Muscle layer of colon (tissue), 2 donors: Measurements from ENCODE around the gene CRB1.

Experiments
- H3K27ac ChIP-seq: one replicate; pipeline ENCODE4 v1.7.0; 2013; ENCODE audit warnings: low read depth, mild to moderate bottlenecking, low read length, moderate library complexity
- H3K27me3 ChIP-seq, 2 donors: one replicate each; pipeline ENCODE4 v1.7.0; 2013; ENCODE audit warnings: low read length in 2 of 2, mild to moderate bottlenecking in 2 of 2; ENCODE audit not compliant: insufficient read depth in 2 of 2, control insufficient read depth in 1 of 2
- H3K36me3 ChIP-seq: one replicate; pipeline ENCODE4 v1.7.0; 2013; ENCODE audit warnings: mild to moderate bottlenecking, low read length; ENCODE audit not compliant: insufficient read depth
- H3K4me1 ChIP-seq: one replicate; pipeline ENCODE4 v1.7.0; 2013; ENCODE audit warnings: mild to moderate bottlenecking, low read length; ENCODE audit not compliant: insufficient read depth
- H3K4me3 ChIP-seq, 2 donors: one replicate each; pipeline ENCODE4 v1.7.0; 2013; ENCODE audit warnings: low read length in 2 of 2, low read depth in 1 of 2, mild to moderate bottlenecking in 1 of 2, moderate library complexity in 1 of 2
- H3K9ac ChIP-seq: one replicate; pipeline ENCODE4 v1.7.0; 2013; ENCODE audit warnings: low read length
- H3K9me3 ChIP-seq: one replicate; pipeline ENCODE4 v1.7.0; 2013; ENCODE audit warnings: mild to moderate bottlenecking, low read length
- donor health status: abdominal sarcoma.
- donor health status: Adenocarcinoma of cecum.

The CRB1 gene

DNA sequence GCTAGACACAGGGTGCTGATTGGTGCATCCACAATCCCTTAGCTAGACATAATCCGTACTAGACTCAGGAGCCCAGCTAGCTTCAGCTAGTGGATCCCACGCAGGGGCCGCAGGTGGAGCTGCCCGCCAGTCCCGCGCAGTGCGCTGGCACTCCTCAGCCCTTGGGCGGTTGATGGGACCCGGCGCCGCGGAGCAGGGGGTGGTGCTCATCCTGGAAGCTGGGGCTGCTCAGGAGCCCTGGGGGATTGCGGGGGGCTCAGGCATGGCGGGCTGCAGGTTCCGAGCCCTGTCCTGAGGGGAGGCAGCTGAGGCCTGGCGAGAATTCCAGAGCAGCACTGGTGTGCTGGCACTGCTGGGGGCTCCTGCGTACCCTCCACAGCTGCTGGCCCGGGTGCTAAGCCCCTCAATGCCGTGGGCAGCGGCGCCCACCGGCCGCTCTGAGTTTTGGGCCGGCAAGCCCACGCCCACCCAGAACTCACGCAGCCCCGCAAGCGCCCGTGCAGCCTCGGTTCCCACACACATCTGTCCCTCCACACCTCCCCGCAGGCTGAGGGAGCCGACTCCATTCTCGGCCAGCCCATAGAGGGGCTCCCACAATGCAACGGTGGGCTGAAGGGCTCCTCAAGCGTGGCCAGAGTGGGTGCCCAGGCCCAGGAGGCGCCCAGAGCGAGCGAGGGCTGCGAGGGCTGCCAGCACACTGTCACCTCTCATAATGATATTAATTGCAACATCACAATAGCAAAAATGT lies 87.4 kb downstream of the CRB1 start:
- no peaks in the 10 kb centered on the region for H3K9me3 ChIP-seq
- no peak overlapping the region for H3K4me3 ChIP-seq
- no peak overlapping the region for H3K9ac ChIP-seq
- no peaks in the 10 kb centered on the region for H3K36me3 ChIP-seq
- H3K27ac ChIP-seq: no peak overlapping the region
- no peaks in the 10 kb centered on the region for H3K4me1 ChIP-seq
- H3K27me3 ChIP-seq: no peaks in the 10 kb centered on the region

DNA sequence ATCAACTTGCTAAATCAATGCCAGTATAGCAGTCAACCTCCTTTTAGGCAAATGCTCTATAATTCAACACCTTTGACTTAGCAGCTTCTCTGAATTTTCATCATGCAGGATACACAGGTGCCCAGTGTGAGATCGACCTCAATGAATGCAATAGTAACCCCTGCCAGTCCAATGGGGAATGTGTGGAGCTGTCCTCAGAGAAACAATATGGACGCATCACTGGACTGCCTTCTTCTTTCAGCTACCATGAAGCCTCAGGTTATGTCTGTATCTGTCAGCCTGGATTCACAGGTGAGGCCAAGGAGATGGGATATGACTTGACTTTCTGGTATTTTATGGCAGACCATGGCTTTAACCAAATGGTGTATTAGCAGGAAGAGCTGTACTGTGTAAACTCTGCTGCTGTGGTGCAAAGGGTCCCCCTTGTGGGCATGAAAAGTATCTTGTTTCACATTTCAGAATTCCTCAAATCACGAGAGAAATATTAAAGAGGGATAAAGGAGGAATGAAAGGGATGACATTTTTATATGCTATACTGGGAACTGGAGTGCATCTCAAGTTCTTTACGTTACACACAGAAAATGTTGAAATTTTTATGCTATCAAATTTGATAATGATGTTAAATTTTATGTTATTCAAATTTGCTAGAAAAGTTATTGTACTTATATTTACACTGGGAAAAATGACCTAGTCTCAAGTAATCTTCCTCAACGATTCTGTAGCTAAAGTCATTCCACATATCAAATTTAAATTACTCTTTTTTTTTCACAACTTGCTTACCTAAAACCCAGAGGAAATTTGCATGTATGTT lies 88.9 kb downstream of the CRB1 start:
- H3K27ac ChIP-seq: no peak overlapping the region
- no peaks in the 10 kb centered on the region for H3K9me3 ChIP-seq
- H3K4me1 ChIP-seq: no peaks in the 10 kb centered on the region
- no peak overlapping the region for H3K9ac ChIP-seq
- H3K27me3 ChIP-seq: no peaks in the 10 kb centered on the region
- no peaks in the 10 kb centered on the region for H3K36me3 ChIP-seq
- H3K4me3 ChIP-seq: no peak overlapping the region

DNA sequence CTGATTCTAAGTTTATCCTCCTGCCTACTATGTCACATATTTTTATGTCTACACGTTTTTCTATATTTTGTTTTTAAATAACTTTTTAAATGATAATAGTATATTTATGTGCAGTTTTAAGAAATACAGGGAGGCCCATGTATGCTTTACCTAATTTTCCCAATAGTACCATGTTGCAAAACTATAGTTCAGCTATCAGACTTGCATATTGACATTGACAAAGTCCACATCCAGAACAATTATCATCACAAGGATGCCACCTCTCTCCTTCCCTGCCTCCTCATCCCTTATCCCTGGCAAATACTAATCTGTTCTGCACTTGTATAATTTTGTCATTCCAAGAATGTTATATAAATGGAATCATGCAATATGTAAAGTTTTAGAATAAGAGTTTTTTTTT lies 90.9 kb downstream of the CRB1 start:
- H3K4me3 ChIP-seq: no peak overlapping the region
- no peaks in the 10 kb centered on the region for H3K36me3 ChIP-seq
- H3K27me3 ChIP-seq: no peaks in the 10 kb centered on the region
- H3K9ac ChIP-seq: no peak overlapping the region
- H3K9me3 ChIP-seq: no peaks in the 10 kb centered on the region
- no peak overlapping the region for H3K27ac ChIP-seq
- no peaks in the 10 kb centered on the region for H3K4me1 ChIP-seq

DNA sequence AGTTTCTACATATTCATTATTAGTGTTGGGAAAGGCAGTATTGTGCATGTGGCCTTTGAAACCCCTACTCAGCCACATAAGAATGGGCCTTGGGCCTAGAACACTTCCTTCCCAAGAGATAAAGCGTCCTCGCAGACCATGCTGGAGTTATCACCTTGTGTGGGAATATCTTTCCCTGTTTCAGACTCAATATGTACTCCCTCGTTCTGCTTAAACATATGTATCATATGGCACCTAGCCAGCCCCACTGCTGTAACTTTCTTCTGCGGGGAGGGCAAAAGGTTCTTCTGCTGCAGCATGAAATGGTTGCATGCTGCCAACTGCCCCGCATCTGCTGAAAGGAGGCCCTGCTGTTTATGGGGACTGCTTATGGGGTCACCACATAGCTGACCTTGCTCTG lies 92.0 kb downstream of the CRB1 start:
- Histone ChIP-seq H3K9me3 (no peaks in the 10 kb centered on the region), H3K27me3 (no peaks in the 10 kb centered on the region), H3K4me1 (no peaks in the 10 kb centered on the region), H3K27ac (no peak overlapping the region), H3K4me3 (no peak overlapping the region), H3K9ac (no peak overlapping the region), H3K36me3 (no peaks in the 10 kb centered on the region)

DNA sequence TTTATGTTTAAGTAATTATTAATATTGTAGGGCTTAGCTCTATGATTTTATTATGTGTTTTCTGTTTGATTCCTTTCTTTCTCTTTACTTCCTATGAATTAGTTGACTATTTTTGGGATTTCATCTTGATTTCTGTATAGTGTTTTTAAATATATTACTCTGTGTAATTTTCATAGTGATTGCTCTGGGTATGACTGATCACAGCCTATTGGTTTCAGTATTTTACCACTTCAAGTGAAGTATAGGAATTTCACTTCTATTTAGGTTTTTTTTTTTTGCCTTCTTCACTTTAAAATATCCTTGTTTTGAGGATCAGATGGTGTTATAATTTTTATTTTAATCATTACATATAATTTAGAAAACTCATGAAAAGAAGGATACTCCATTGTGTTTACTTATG lies 94.8 kb downstream of the CRB1 start:
- no peaks in the 10 kb centered on the region for H3K4me1 ChIP-seq
- no peaks in the 10 kb centered on the region for H3K36me3 ChIP-seq
- H3K4me3 ChIP-seq: no peak overlapping the region
- H3K27ac ChIP-seq: no peak overlapping the region
- no peaks in the 10 kb centered on the region for H3K9me3 ChIP-seq
- H3K27me3 ChIP-seq: no peaks in the 10 kb centered on the region
- H3K9ac ChIP-seq: no peak overlapping the region

DNA sequence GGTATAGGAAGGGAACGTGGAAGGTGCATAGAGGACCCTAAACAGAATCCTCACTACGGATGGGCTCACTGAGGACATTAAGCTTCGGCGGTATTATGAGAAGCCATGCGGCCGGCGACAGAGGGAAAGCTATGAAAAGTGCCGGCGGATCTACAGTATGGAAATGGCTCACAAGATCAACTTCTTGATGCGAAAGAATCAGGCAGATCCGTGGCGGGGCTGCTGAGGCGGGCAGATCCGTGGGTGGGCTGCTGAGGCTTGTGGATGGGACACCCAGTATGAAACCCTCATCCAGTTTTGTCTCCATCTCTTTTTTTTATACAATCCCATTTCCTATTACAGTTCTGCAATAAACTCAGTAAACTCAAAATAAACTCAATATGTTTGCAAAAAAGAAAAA lies 95.8 kb downstream of the CRB1 start:
- Histone ChIP-seq H3K4me1 (no peaks in the 10 kb centered on the region), H3K9me3 (no peaks in the 10 kb centered on the region), H3K36me3 (no peaks in the 10 kb centered on the region), H3K4me3 (no peak overlapping the region), H3K27me3 (no peaks in the 10 kb centered on the region), H3K27ac (no peak overlapping the region), H3K9ac (no peak overlapping the region)

DNA sequence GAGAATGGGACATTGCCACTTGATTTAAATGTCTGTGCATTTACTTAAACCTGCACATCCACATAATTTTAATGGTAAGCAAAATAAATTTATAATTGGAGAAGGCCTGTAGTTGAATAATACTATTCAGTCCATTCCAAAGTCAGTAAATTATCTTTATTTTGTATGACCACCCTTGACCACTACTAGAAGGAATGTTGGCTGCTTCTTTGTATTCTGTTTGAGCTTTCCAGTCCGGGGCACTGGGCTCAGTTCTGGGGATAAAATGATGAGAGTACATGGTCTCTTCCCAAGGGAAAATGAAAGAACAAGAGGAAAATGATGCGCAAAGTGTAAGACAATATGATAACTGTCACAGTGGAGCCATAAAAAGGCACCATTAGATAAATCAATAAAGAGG lies 98.9 kb downstream of the CRB1 start:
- H3K27ac ChIP-seq: no peak overlapping the region
- H3K4me3 ChIP-seq: no peak overlapping the region
- no peaks in the 10 kb centered on the region for H3K27me3 ChIP-seq
- no peaks in the 10 kb centered on the region for H3K36me3 ChIP-seq
- H3K9ac ChIP-seq: no peak overlapping the region
- H3K4me1 ChIP-seq: no peaks in the 10 kb centered on the region
- H3K9me3 ChIP-seq: no peaks in the 10 kb centered on the region

DNA sequence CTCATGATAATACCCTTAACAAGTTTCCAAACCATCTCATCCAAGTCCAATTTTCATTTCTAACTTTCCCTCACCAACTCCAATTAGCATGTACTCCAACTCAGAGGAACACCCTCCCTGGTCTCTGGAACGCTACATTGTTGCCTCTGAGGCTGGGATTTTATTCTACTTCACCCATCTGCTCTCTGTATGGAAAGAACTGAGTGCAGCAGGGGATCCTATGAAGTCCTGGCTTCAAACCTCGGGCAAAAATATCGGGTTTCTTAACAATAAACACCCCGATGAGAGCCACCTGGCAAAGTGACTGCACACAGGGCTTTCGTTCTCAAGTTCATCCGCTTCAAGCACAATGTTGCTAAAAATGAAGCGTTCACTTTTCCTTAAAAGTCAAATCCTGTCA lies 99.6 kb downstream of the CRB1 start:
- no peak overlapping the region for H3K4me3 ChIP-seq
- no peaks in the 10 kb centered on the region for H3K27me3 ChIP-seq
- no peaks in the 10 kb centered on the region for H3K9me3 ChIP-seq
- H3K9ac ChIP-seq: no peak overlapping the region
- no peaks in the 10 kb centered on the region for H3K36me3 ChIP-seq
- H3K4me1 ChIP-seq: no peaks in the 10 kb centered on the region
- H3K27ac ChIP-seq: no peak overlapping the region

DNA sequence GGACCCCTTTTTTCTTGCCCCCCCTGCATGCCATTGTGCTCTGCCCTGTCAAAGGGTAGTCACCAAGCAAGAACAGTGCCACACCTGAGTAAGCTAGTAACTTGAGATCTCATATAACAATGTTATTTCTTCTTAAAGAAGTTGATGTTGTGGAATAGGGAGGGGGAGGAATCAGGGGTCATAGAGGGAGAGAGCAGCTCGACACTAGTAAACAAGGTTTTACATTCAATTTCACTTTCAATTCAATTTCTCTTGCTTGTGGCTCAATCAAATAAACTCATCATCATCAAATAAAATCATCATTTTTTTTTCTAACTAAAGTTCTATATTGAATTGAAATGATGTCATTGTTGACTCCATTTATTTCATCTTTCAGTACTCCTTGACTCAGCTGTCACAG lies 106.4 kb downstream of the CRB1 start:
- no peak overlapping the region for H3K9ac ChIP-seq
- H3K36me3 ChIP-seq: no peaks in the 10 kb centered on the region
- H3K4me3 ChIP-seq: no peak overlapping the region
- no peaks in the 10 kb centered on the region for H3K27me3 ChIP-seq
- H3K9me3 ChIP-seq: no peaks in the 10 kb centered on the region
- no peak overlapping the region for H3K27ac ChIP-seq
- H3K4me1 ChIP-seq: no peaks in the 10 kb centered on the region

DNA sequence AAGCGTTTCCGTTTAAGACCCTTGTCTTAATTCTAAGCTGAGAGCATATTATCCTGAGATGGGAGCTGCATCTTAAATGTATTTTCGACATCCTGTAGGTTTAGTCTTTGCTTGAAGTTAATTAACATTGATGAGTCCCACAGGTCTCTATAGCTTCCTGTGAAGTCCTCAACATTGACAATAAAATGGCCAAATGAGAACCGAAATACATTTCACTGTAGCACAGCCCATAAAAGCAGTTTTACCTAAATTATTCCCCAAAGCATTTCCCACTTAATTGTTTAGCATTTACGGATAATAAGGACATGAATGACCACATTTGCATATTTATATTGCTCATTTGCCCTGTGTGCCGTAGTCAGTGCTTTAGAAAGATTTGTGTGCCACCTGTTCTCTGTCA lies 116.4 kb downstream of the CRB1 start:
- no peaks in the 10 kb centered on the region for H3K36me3 ChIP-seq

DNA sequence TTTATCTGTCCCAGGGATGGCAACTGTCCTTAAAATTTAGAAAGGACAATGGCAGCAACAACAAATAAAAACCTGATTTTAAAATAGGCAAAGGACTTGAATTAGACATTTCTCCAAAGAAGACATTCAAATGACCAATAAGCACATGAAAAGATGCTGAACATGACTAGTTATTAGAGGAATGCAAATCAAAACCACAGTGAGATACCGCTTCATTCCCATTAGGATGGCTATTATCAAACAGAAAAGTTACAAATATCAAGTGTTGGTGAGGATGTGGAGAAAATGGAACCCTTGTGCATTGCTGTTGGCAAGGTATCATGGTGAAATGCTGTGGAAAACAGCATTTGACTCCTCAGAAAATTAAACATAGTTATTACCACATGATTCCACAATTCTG lies 120.7 kb downstream of the CRB1 start:
- Histone ChIP-seq H3K27me3 (no peaks in the 10 kb centered on the region), H3K9me3 (no peaks in the 10 kb centered on the region), H3K27ac (no peak overlapping the region), H3K36me3 (no peaks in the 10 kb centered on the region), H3K9ac (no peak overlapping the region), H3K4me1 (no peaks in the 10 kb centered on the region), H3K4me3 (no peak overlapping the region)

More for the DNA sequence above, 116.4 kb downstream of the CRB1 start:
- Histone ChIP-seq H3K4me1 (no peaks in the 10 kb centered on the region), H3K9ac (no peak overlapping the region), H3K27me3 (no peaks in the 10 kb centered on the region), H3K9me3 (no peaks in the 10 kb centered on the region), H3K4me3 (no peak overlapping the region), H3K27ac (no peak overlapping the region)

DNA sequence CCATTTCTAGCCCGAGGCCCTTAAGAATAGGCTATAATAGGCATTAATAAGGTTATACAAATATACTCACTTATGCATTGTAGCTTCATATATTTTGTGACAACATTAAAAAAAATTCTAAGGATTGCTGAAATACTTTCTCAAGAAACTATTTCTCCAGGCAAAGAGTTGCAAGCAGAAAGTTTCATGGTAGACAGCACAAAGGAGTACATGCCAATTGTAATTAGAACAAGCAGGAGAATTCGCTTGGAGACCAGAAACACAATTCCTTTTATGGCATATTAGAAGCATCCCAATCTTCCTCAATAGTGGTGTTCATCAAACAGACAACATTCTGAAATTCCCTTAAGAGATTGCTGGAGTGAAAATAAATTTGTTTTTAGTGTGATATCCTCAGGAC lies 122.8 kb downstream of the CRB1 start:
- H3K27me3 ChIP-seq: no peaks in the 10 kb centered on the region
- H3K27ac ChIP-seq: no peak overlapping the region
- H3K9me3 ChIP-seq: no peaks in the 10 kb centered on the region
- no peaks in the 10 kb centered on the region for H3K36me3 ChIP-seq
- H3K9ac ChIP-seq: no peak overlapping the region
- no peaks in the 10 kb centered on the region for H3K4me1 ChIP-seq
- H3K4me3 ChIP-seq: no peak overlapping the region
